IMR-90 (cell line): ENCODE results near the gene HSPB1.

Source experiments
- BHLHE40 ChIP-seq: fragments of 150-350 bp; IDR thresholded peaks from 2 replicates; pipeline ENCODE4 v1.6.1; 2016; ENCODE audit warnings: mild to moderate bottlenecking, low read depth, low read length
- CEBPB ChIP-seq: IDR thresholded peaks from 2 replicates; pipeline ENCODE4 v1.6.1; 2012; ENCODE audit warnings: low read depth, low read length, improper control_type of control experiment
- FOS ChIP-seq: fragments of 150-350 bp; IDR thresholded peaks from 2 replicates; pipeline ENCODE4 v1.6.1; 2016; ENCODE audit warnings: low read depth, low read length
- MAFK ChIP-seq: IDR thresholded peaks from 2 replicates; pipeline ENCODE4 v1.6.1; 2012; ENCODE audit warnings: low read depth, low read length, improper control_type of control experiment
- MAZ ChIP-seq: IDR thresholded peaks from 2 replicates; pipeline ENCODE4 v1.6.1; 2012; ENCODE audit warnings: low read depth, mild to moderate bottlenecking, low read length, improper control_type of control experiment, moderate library complexity, borderline replicate concordance
- POLR2A ChIP-seq: IDR thresholded peaks from 2 replicates; pipeline ENCODE4 v1.6.1; 2012; ENCODE audit warnings: mild to moderate bottlenecking, low read depth, low read length
- RAD21 ChIP-seq: IDR thresholded peaks from 2 replicates; pipeline ENCODE4 v1.6.1; 2012; ENCODE audit warnings: low read length, improper control_type of control experiment
- SMC3 ChIP-seq: fragments of 150-350 bp; IDR thresholded peaks from 2 replicates; pipeline ENCODE4 v1.6.1; 2016; ENCODE audit warnings: low read depth, mild to moderate bottlenecking, antibody characterized with exemption, low read length, moderate library complexity
- TF ChIP-seq, protein P1 (sequence below): conservative IDR thresholded peaks from 2 replicates; pipeline ENCODE4 v1.5.1; 2012; ENCODE audit warnings: mild to moderate bottlenecking, low read depth, low read length, improper control_type of control experiment
- TF ChIP-seq, protein P2 (sequence below): fragments of 150-350 bp; IDR thresholded peaks from 2 replicates; pipeline ENCODE4 v1.6.1; 2017; ENCODE audit warnings: mild to moderate bottlenecking, antibody characterized with exemption, low read length, low read depth

DNA sequence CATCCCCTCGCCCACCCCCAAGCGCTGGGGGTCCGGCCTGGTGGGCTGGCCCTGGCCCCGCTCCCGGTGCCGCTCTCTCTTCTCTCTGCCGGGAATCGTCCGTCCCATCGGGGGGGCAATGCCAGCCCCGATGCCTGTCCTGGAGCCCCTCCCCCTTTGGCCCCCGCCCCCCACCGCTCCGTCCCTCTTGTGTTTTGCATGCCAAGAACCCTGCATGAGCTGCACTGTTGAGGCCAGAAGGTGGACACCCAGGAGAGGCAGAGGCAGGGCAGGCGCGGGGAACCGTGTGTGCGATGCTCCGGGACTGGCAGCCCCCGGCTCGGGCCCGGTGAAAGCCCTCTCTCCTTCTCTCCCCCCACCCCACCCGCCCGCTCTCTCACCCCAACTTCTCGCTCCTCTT is 22.1 kb upstream of the HSPB1 start:
- TF ChIP-seq RAD21 = no peak
- TF ChIP-seq MAFK = no peak
- TF ChIP-seq, protein P1, sequence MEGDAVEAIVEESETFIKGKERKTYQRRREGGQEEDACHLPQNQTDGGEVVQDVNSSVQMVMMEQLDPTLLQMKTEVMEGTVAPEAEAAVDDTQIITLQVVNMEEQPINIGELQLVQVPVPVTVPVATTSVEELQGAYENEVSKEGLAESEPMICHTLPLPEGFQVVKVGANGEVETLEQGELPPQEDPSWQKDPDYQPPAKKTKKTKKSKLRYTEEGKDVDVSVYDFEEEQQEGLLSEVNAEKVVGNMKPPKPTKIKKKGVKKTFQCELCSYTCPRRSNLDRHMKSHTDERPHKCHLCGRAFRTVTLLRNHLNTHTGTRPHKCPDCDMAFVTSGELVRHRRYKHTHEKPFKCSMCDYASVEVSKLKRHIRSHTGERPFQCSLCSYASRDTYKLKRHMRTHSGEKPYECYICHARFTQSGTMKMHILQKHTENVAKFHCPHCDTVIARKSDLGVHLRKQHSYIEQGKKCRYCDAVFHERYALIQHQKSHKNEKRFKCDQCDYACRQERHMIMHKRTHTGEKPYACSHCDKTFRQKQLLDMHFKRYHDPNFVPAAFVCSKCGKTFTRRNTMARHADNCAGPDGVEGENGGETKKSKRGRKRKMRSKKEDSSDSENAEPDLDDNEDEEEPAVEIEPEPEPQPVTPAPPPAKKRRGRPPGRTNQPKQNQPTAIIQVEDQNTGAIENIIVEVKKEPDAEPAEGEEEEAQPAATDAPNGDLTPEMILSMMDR = no peak
- TF ChIP-seq POLR2A = no peak
- TF ChIP-seq SMC3 = no peak
- TF ChIP-seq BHLHE40 = no peak
- TF ChIP-seq, protein P2, sequence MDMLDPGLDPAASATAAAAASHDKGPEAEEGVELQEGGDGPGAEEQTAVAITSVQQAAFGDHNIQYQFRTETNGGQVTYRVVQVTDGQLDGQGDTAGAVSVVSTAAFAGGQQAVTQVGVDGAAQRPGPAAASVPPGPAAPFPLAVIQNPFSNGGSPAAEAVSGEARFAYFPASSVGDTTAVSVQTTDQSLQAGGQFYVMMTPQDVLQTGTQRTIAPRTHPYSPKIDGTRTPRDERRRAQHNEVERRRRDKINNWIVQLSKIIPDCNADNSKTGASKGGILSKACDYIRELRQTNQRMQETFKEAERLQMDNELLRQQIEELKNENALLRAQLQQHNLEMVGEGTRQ = no peak
- no peak for TF ChIP-seq CEBPB
- no peak for TF ChIP-seq FOS
- TF ChIP-seq MAZ = no peak
